ENCODE measurements around the gene COPS8.

Gene COPS8

DNA sequence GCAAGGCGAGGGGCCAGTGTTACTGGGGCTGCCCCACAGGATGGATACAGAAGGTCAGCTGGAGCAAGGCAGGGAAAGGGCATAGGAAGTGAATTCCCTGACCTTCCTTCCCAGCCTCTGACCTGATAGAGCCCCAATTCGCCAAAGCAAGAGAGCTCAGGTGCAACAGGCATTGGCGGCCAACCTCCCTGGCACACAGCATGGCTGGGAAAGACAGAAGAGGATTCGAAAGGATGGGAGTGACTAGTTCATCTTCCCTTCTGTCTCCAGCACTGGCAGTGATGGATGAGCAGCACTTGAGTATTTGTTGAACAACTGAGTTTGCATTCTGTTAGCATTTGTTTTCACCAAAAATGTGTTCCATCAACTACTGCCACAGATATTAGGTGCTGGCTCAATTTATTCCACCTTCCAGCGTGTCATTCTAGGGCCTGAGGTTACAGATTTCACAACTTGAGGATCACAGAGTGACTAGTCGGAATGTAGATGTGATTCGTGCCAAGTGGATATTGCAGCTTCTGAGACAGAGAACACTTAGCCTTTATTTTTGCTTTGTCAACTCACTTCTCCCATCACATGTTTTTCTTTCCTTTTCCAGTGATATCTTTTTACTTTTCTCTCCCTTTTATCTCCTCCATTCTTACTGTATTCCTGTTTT is 6.2 kb downstream of the COPS8 start (continued):
- TF ChIP-seq KLF1 (tag by site-specific recombination; IDR thresholded peaks at IDR 0.05) (no peak), KLF7 (tag by site-specific recombination; IDR thresholded peaks at IDR 0.05; ENCODE audit: borderline replicate concordance) (no peak), EGR2 (tag by site-specific recombination; IDR thresholded peaks at IDR 0.05; ENCODE audit: low read depth) (no peak), ZNF76 (tag by site-specific recombination; IDR thresholded peaks at IDR 0.05; ENCODE audit: borderline replicate concordance, low read depth) (no peak), PRDM1 (tag by site-specific recombination; IDR thresholded peaks at IDR 0.05) (0 out of 2 replicates have a peak, but pooled peaks have one; percentile 13), ZNF571 (tag by site-specific recombination; IDR thresholded peaks at IDR 0.05) (no peak), ZNF132 (tag by site-specific recombination; IDR thresholded peaks at IDR 0.05; ENCODE audit: borderline replicate concordance) (no peak), ZNF10 (tag by site-specific recombination; IDR thresholded peaks at IDR 0.05) (no peak), REPIN1 (tag by site-specific recombination; IDR thresholded peaks at IDR 0.05; ENCODE audit: low read depth) (no peak), ZNF423 (tag by site-specific recombination; IDR thresholded peaks at IDR 0.05) (no peak)
- TF ChIP-seq, protein P1, sequence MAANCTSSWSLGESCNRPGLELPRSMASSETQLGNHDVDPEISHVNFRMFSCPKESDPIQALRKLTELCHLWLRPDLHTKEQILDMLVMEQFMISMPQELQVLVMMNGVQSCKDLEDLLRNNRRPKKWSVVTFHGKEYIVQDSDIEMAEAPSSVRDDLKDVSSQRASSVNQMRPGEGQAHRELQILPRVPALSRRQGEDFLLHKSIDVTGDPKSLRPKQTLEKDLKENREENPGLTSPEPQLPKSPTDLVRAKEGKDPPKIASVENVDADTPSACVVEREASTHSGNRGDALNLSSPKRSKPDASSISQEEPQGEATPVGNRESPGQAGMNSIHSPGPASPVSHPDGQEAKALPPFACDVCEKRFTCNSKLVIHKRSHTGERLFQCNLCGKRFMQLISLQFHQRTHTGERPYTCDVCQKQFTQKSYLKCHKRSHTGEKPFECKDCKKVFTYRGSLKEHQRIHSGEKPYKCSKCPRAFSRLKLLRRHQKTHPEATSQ (tag by site-specific recombination; IDR thresholded peaks at IDR 0.05) = no peak
- TF ChIP-seq, protein P2, sequence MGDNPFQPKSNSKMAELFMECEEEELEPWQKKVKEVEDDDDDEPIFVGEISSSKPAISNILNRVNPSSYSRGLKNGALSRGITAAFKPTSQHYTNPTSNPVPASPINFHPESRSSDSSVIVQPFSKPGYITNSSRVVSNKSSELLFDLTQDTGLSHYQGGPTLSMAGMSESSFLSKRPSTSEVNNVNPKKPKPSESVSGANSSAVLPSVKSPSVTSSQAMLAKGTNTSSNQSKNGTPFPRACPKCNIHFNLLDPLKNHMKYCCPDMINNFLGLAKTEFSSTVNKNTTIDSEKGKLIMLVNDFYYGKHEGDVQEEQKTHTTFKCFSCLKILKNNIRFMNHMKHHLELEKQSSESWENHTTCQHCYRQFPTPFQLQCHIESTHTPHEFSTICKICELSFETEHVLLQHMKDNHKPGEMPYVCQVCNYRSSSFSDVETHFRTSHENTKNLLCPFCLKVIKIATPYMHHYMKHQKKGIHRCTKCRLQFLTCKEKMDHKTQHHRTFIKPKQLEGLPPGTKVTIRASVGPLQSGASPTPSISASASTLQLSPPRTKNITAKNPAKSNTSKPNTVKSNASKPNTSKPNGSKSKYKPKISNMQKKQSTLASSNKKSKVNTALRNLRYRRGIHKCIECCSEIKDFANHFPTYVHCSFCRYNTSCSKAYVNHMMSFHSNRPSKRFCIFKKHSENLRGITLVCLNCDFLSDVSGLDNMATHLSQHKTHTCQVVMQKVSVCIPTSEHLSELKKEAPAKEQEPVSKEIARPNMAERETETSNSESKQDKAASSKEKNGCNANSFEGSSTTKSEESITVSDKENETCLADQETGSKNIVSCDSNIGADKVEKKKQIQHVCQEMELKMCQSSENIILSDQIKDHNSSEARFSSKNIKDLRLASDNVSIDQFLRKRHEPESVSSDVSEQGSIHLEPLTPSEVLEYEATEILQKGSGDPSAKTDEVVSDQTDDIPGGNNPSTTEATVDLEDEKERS (tag by site-specific recombination; IDR thresholded peaks at IDR 0.05) = no peak
- TF ChIP-seq, protein P3, sequence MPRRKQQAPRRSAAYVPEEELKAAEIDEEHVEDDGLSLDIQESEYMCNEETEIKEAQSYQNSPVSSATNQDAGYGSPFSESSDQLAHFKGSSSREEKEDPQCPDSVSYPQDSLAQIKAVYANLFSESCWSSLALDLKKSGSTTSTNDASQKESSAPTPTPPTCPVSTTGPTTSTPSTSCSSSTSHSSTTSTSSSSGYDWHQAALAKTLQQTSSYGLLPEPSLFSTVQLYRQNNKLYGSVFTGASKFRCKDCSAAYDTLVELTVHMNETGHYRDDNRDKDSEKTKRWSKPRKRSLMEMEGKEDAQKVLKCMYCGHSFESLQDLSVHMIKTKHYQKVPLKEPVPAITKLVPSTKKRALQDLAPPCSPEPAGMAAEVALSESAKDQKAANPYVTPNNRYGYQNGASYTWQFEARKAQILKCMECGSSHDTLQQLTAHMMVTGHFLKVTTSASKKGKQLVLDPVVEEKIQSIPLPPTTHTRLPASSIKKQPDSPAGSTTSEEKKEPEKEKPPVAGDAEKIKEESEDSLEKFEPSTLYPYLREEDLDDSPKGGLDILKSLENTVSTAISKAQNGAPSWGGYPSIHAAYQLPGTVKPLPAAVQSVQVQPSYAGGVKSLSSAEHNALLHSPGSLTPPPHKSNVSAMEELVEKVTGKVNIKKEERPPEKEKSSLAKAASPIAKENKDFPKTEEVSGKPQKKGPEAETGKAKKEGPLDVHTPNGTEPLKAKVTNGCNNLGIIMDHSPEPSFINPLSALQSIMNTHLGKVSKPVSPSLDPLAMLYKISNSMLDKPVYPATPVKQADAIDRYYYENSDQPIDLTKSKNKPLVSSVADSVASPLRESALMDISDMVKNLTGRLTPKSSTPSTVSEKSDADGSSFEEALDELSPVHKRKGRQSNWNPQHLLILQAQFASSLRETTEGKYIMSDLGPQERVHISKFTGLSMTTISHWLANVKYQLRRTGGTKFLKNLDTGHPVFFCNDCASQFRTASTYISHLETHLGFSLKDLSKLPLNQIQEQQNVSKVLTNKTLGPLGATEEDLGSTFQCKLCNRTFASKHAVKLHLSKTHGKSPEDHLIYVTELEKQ (tag by site-specific recombination; IDR thresholded peaks at IDR 0.05; ENCODE audit: borderline replicate concordance) = no peak
- TF ChIP-seq, protein P4, sequence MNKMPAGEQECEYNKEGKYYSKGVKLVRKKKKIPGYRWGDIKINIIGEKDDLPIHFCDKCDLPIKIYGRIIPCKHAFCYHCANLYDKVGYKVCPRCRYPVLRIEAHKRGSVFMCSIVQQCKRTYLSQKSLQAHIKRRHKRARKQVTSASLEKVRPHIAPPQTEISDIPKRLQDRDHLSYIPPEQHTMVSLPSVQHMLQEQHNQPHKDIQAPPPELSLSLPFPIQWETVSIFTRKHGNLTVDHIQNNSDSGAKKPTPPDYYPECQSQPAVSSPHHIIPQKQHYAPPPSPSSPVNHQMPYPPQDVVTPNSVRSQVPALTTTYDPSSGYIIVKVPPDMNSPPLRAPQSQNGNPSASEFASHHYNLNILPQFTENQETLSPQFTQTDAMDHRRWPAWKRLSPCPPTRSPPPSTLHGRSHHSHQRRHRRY (tag by site-specific recombination; IDR thresholded peaks at IDR 0.05) = no peak

DNA sequence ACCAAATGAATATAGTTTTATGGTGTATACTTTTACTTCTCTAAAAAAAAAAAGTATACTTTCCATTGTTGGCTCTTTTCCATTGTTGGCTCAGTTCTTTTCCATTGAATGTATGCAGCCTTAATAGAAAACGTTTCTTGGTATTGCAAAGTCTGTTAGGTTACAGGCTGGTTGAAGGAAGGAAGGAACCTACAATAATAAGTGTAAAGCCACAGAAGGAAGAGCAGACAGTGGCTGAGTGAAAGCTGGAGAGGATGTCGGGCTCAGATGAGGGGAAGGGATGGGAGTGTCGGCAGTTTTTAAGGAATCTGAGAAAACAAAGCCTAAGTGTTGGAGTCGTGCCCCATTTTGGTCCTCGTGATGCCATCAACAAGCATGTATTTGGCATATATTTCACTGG is 6.8 kb downstream of the COPS8 start:
- no peaks in the 10 kb centered on the region for H3K9me3 ChIP-seq (ENCODE audit: control insufficient read depth, insufficient read depth, low read depth, low read length)
- H3K36me3 ChIP-seq (ENCODE audit: control insufficient read depth in 2 of 2, insufficient read depth in 1 of 2, low read length in 2 of 2) = peaks cover 34 to 74% of the 10 kb centered on the region in 2 experiments
- no peak overlapping the region for H3K27ac ChIP-seq (ENCODE audit: extremely low read depth, low read depth, low read length)
- no peak for TF ChIP-seq ZNF555 (tag by site-specific recombination; conservative IDR thresholded peaks at IDR 0.05)
- peak; percentile 82 for TF ChIP-seq PRDM1 (tag by site-specific recombination; IDR thresholded peaks at IDR 0.05)
- ChIA-PET POLR2A (no interaction called here), CTCF (interaction anchor here (0.6 to 1.0 kb wide), 3 partner anchors 10 to 513 kb away, joined by 3 to 4 read pairs (median 4); no protein-coding TSS in a partner anchor)
- H3K4me1 ChIP-seq (ENCODE audit: control insufficient read depth, insufficient read depth, low read length) = no peaks in the 10 kb centered on the region; the same call in 1 of the 2 replicates
- H3K4me3 ChIP-seq (ENCODE audit: low read depth, low read length) = no peak overlapping the region
